H9 (cell line): ENCODE measurements around the gene ATG12. TPM values are rescaled to one million over a fixed set of nuclear protein-coding genes. Genes with fewer than 3 reads are reported as not detected.
A peak's percentile ranks its signal among the peaks of the same experiment; 100 is the strongest.

Experiments used
- DNase-seq: peaks from one replicate; pipeline ENCODE4 v3.0.0-alpha.2; 2017
- H2AFZ ChIP-seq: one replicate; pipeline ENCODE4 v1.6.1; 2013; ENCODE audit warnings: mild to moderate bottlenecking, low read length, control low read depth, moderate library complexity
- H2AK5ac ChIP-seq: 2 replicates; pipeline ENCODE4 v1.6.1; 2013; ENCODE audit warnings: low read length, control low read depth, mixed read lengths; ENCODE audit not compliant: insufficient read length
- H2BK120ac ChIP-seq: one replicate; pipeline ENCODE4 v1.6.1; 2013; ENCODE audit warnings: low read depth, mild to moderate bottlenecking, low read length, control low read depth, inconsistent platforms; ENCODE audit not compliant: poor library complexity, severe bottlenecking
- H2BK12ac ChIP-seq: 2 replicates; pipeline ENCODE4 v1.6.1; 2013; ENCODE audit warnings: low read length, control low read depth, mixed read lengths, low read depth; ENCODE audit not compliant: insufficient read length
- H2BK15ac ChIP-seq: 2 replicates; pipeline ENCODE4 v1.6.1; 2013; ENCODE audit warnings: low read depth, low read length, control low read depth
- H2BK20ac ChIP-seq: one replicate; pipeline ENCODE4 v1.6.1; 2013; ENCODE audit warnings: low read depth, mild to moderate bottlenecking, low read length, control low read depth, inconsistent platforms; ENCODE audit not compliant: poor library complexity, severe bottlenecking
- H2BK5ac ChIP-seq: 2 replicates; pipeline ENCODE4 v1.6.1; 2013; ENCODE audit warnings: low read length, control low read depth, mixed read lengths; ENCODE audit not compliant: insufficient read length
- H3K14ac ChIP-seq: 2 replicates; pipeline ENCODE4 v1.6.1; 2013; ENCODE audit warnings: low read length, control low read depth; ENCODE audit not compliant: insufficient read depth
- H3K18ac ChIP-seq: 2 replicates; pipeline ENCODE4 v1.6.1; 2013; ENCODE audit warnings: low read depth, mild to moderate bottlenecking, mixed read lengths, low read length, control low read depth; ENCODE audit not compliant: insufficient read length
- H3K23ac ChIP-seq: 2 replicates; pipeline ENCODE4 v1.6.1; 2013; ENCODE audit warnings: low read length, control low read depth, mixed read lengths, low read depth; ENCODE audit not compliant: insufficient read length
- H3K23me2 ChIP-seq: 2 replicates; pipeline ENCODE4 v1.6.1; 2013; ENCODE audit warnings: low read depth, mild to moderate bottlenecking, mixed read lengths, low read length, control low read depth; ENCODE audit not compliant: insufficient read length, poor library complexity, severe bottlenecking
- H3K27ac ChIP-seq: 2 replicates; pipeline ENCODE4 v1.5.1; 2013; ENCODE audit warnings: low read length, control low read depth, mixed read lengths, low read depth; ENCODE audit not compliant: insufficient read length
- H3K27me3 ChIP-seq: 2 replicates; pipeline ENCODE4 v1.6.1; 2013; ENCODE audit warnings: low read length, control low read depth, inconsistent platforms; ENCODE audit not compliant: insufficient read depth
- H3K4ac ChIP-seq: 2 replicates; pipeline ENCODE4 v1.6.1; 2013; ENCODE audit warnings: low read depth, mild to moderate bottlenecking, control low read depth, inconsistent platforms, low read length, moderate library complexity
- H3K4me1 ChIP-seq: 2 replicates; pipeline ENCODE4 v1.6.1; 2013; ENCODE audit warnings: low read length, control low read depth, inconsistent platforms; ENCODE audit not compliant: insufficient read depth
- H3K4me2 ChIP-seq: 2 replicates; pipeline ENCODE4 v1.6.1; 2013; ENCODE audit warnings: low read length, control low read depth, mixed read lengths; ENCODE audit not compliant: insufficient read length, insufficient read depth
- H3K56ac ChIP-seq: 2 replicates; pipeline ENCODE4 v1.6.1; 2013; ENCODE audit warnings: low read depth, mild to moderate bottlenecking, mixed read lengths, low read length, control low read depth; ENCODE audit not compliant: insufficient read length
- H3K79me1 ChIP-seq: 2 replicates; pipeline ENCODE4 v1.6.1; 2013; ENCODE audit warnings: low read depth, mild to moderate bottlenecking, moderate library complexity, low read length, control low read depth, inconsistent platforms; ENCODE audit not compliant: insufficient read depth, poor library complexity, severe bottlenecking
- H3K79me2 ChIP-seq: 2 replicates; pipeline ENCODE4 v1.6.1; 2013; ENCODE audit warnings: low read length, control low read depth, inconsistent platforms; ENCODE audit not compliant: insufficient read depth
- H3K9ac ChIP-seq: 2 replicates; pipeline ENCODE4 v1.6.1; 2013; ENCODE audit warnings: low read length, control low read depth, mixed read lengths; ENCODE audit not compliant: insufficient read length; ENCODE audit errors: extremely low read depth
- H3K9me3 ChIP-seq: one replicate; pipeline ENCODE4 v1.6.1; 2013; ENCODE audit warnings: low read depth, low read length, inconsistent platforms; ENCODE audit not compliant: control insufficient read depth
- H3T11ph ChIP-seq: one replicate; pipeline ENCODE4 v1.6.1; 2013; ENCODE audit warnings: mild to moderate bottlenecking, low read length, control low read depth, inconsistent platforms
- H4K20me1 ChIP-seq: one replicate; pipeline ENCODE4 v1.6.1; 2013; ENCODE audit not compliant: control insufficient read depth, insufficient read length, insufficient read depth
- H4K5ac ChIP-seq: 2 replicates; pipeline ENCODE4 v1.6.1; 2013; ENCODE audit warnings: low read depth, mild to moderate bottlenecking, mixed read lengths, low read length, control low read depth; ENCODE audit not compliant: insufficient read length
- H4K8ac ChIP-seq: replicated peaks from 2 replicates; pipeline ENCODE4 v1.6.1; 2013; ENCODE audit warnings: low read length, control low read depth, mixed read lengths, low read depth; ENCODE audit not compliant: insufficient read length
- H4K91ac ChIP-seq: 2 replicates; pipeline ENCODE4 v1.6.1; 2013; ENCODE audit warnings: low read depth, mild to moderate bottlenecking, moderate library complexity, mixed read lengths, low read length, control low read depth; ENCODE audit not compliant: insufficient read length
- H3K27ac Mint-ChIP-seq, 3 experiments: 2 replicates in 2 of 3; 3 replicates in 1 of 3; pipeline ENCODE4 v1.8.0; 2020 to 2021; ENCODE audit warnings: mixed read lengths in 3 of 3, mild to moderate bottlenecking in 1 of 3, moderate library complexity in 1 of 3
- H3K27me3 Mint-ChIP-seq: 2 replicates; pipeline ENCODE4 v1.8.0; 2021; ENCODE audit warnings: low read depth, mild to moderate bottlenecking, moderate library complexity, mixed read lengths
- H3K36me3 Mint-ChIP-seq, 3 experiments: 2 replicates in 2 of 3; 3 replicates in 1 of 3; pipeline ENCODE4 v1.8.0; 2020 to 2021; ENCODE audit warnings: low read depth in 3 of 3, mixed read lengths in 3 of 3; ENCODE audit not compliant: insufficient read depth in 1 of 3
- H3K4me1 Mint-ChIP-seq, 2 experiments: 2 replicates each; pipeline ENCODE4 v1.8.0; 2020; ENCODE audit warnings: mixed read lengths in 2 of 2
- H3K4me3 Mint-ChIP-seq, 2 experiments: 2 replicates in 1 of 2; 3 replicates in 1 of 2; pipeline ENCODE4 v1.8.0; 2020 to 2021; ENCODE audit warnings: mild to moderate bottlenecking in 2 of 2, mixed read lengths in 2 of 2, moderate library complexity in 1 of 2
- H3K9me3 Mint-ChIP-seq, 2 experiments: 2 replicates in 1 of 2; 3 replicates in 1 of 2; pipeline ENCODE4 v1.8.0; 2020; ENCODE audit warnings: mild to moderate bottlenecking in 2 of 2, mixed read lengths in 2 of 2, moderate library complexity in 1 of 2
- CTCF ChIP-seq: fragments of 200-600 bp; sonication (generic); conservative IDR thresholded peaks from 3 replicates; pipeline ENCODE4 v1.8.0; 2021; ENCODE audit warnings: antibody characterized with exemption, mild to moderate bottlenecking
- WGBS: extraction: QIAGEN DNeasy Blood & Tissue Kit; methylation state at CpG from one replicate; pipeline ENCODE4 v1.1.7; 2013; ENCODE audit warnings: missing lambda C conversion rate, low lambda C conversion rate, mixed read lengths; ENCODE audit not compliant: insufficient read length; ENCODE audit errors: extremely low coverage; 5-methylcytosine and 5-hydroxymethylcytosine counted together
- total RNA-seq: library from RNA; stranded (reverse); gene quantifications from 2 replicates; pipeline ENCODE4 v1.2.1, GENCODE V29; 2021

Gene ATG12
- total RNA-seq, 1 experiment from 2014 or later: 52.9 TPM

- H4K8ac ChIP-seq: no peak overlapping the region
- H3K14ac ChIP-seq: no peak overlapping the region
- no peak overlapping the region for H2BK15ac ChIP-seq
- no peak overlapping the region for H3K27ac ChIP-seq
- WGBS: no CpG with 5 or more reads among the region's 2 CpGs
- no peaks in the 10 kb centered on the region for H3K79me1 ChIP-seq
- no peaks in the 10 kb centered on the region for H4K20me1 ChIP-seq
- H2BK20ac ChIP-seq: no peak overlapping the region
- H3K9ac ChIP-seq: no peak overlapping the region
- H2AFZ ChIP-seq: no peak overlapping the region
- no peak overlapping the region for H3K18ac ChIP-seq
- no peak overlapping the region for H3K23ac ChIP-seq
- no peaks in the 10 kb centered on the region for H3K27me3 Mint-ChIP-seq
- H2AK5ac ChIP-seq: no peak overlapping the region
- H3K27ac Mint-ChIP-seq: peak overlapping the region in 2 of 3 experiments; percentile 34 to 90; a peak in 4 of 7 replicates
- no peak overlapping the region for H3T11ph ChIP-seq
- no peaks in the 10 kb centered on the region for H3K9me3 Mint-ChIP-seq
- no peak overlapping the region for H2BK5ac ChIP-seq
- no peak overlapping the region for H3K4ac ChIP-seq
- H4K91ac ChIP-seq: no peak overlapping the region
- no peak overlapping the region for H3K4me2 ChIP-seq
- peaks cover 16% of the 10 kb centered on the region in 2 experiments for H3K4me1 Mint-ChIP-seq
- no peaks in the 10 kb centered on the region for H3K27me3 ChIP-seq
- peaks cover 8 to 32% (median 17%) of the 10 kb centered on the region in 3 experiments; a peak in 6 of 7 replicates for H3K36me3 Mint-ChIP-seq
- no peaks in the 10 kb centered on the region for H3K9me3 ChIP-seq
- no peak overlapping the region for H3K56ac ChIP-seq
- DNase-seq: no peak
- H2BK12ac ChIP-seq: no peak overlapping the region
- H3K23me2 ChIP-seq: no peaks in the 10 kb centered on the region
- H3K4me1 ChIP-seq: no peaks in the 10 kb centered on the region
- no peak overlapping the region for H4K5ac ChIP-seq
- no peak overlapping the region for H2BK120ac ChIP-seq
- TF ChIP-seq CTCF: no peak
- H3K79me2 ChIP-seq: no peaks in the 10 kb centered on the region
- no peak overlapping the region for H3K4me3 Mint-ChIP-seq
Observed at GRCh38 chr5:115806986-115807653, 34.2 kb downstream of the ATG12 start.
